ENCODE measurements around the gene HRH2.

GRCh38 chr5:175686396-175686795, 28.5 kb downstream of the HRH2 start:
- TF ChIP-seq TAF1 (IDR thresholded peaks at IDR 0.05; ENCODE audit: low read depth, low read length) (no peak), POLR2AphosphoS5 (IDR thresholded peaks at IDR 0.05; ENCODE audit: low read depth, low read length) (no peak), POLR2A (IDR thresholded peaks at IDR 0.05; ENCODE audit: low read depth, low read length) (no peak)
